Mesenchymal stem cell (in vitro differentiated cells and primary cell): Measurements from ENCODE around the gene PNPO.
A peak's percentile ranks its signal among the peaks of the same experiment; 100 is the strongest.

Experiments used
- DNase-seq: peaks from one replicate; pipeline ENCODE4 v3.0.0-alpha.2; 2013
- H2AFZ ChIP-seq: one replicate; pipeline ENCODE4 v1.6.1; 2013; ENCODE audit warnings: low read depth, mild to moderate bottlenecking, control low read depth, inconsistent platforms, low read length, moderate library complexity
- H2AK5ac ChIP-seq: 2 replicates; pipeline ENCODE4 v1.6.1; 2013; ENCODE audit warnings: low read length, moderate library complexity, mild to moderate bottlenecking, inconsistent platforms; ENCODE audit not compliant: severe bottlenecking
- H2BK120ac ChIP-seq: one replicate; pipeline ENCODE4 v1.6.1; 2013; ENCODE audit warnings: low read depth, mild to moderate bottlenecking, inconsistent platforms, low read length, moderate library complexity
- H2BK12ac ChIP-seq, 2 experiments: one replicate each; pipeline ENCODE4 v1.6.1; 2013; ENCODE audit warnings: inconsistent platforms in 2 of 2, low read length in 2 of 2, mild to moderate bottlenecking in 2 of 2, moderate library complexity in 2 of 2, control low read depth in 1 of 2
- H2BK15ac ChIP-seq: one replicate; pipeline ENCODE4 v1.6.1; 2013; ENCODE audit warnings: mild to moderate bottlenecking, low read depth, inconsistent platforms; ENCODE audit not compliant: poor library complexity, severe bottlenecking
- H2BK5ac ChIP-seq: 2 replicates; pipeline ENCODE4 v1.6.1; 2013; ENCODE audit warnings: low read depth, mild to moderate bottlenecking, low read length, control low read depth, inconsistent platforms; ENCODE audit not compliant: poor library complexity, severe bottlenecking
- H3K14ac ChIP-seq, 2 experiments: one replicate each; pipeline ENCODE4 v1.6.1; 2013; ENCODE audit warnings: inconsistent platforms in 2 of 2, low read length in 2 of 2, control low read depth in 1 of 2, mild to moderate bottlenecking in 1 of 2, moderate library complexity in 1 of 2
- H3K18ac ChIP-seq, 2 experiments: one replicate each; pipeline ENCODE4 v1.6.1; 2013; ENCODE audit warnings: inconsistent platforms in 2 of 2, low read length in 2 of 2, control low read depth in 1 of 2, low read depth in 1 of 2, mild to moderate bottlenecking in 1 of 2
- H3K23ac ChIP-seq, 2 experiments: one replicate each; pipeline ENCODE4 v1.6.1; 2013; ENCODE audit warnings: inconsistent platforms in 2 of 2, low read length in 2 of 2, mild to moderate bottlenecking in 2 of 2, moderate library complexity in 2 of 2, control low read depth in 1 of 2
- H3K27ac ChIP-seq: 2 replicates; pipeline ENCODE4 v1.5.1; 2013; ENCODE audit warnings: mild to moderate bottlenecking, moderate library complexity, low read length, control low read depth, inconsistent platforms; ENCODE audit not compliant: poor library complexity, severe bottlenecking
- H3K27me3 ChIP-seq, 2 experiments: 2 replicates each; pipeline versions ENCODE4 v1.6.1 to v1.7.0; 2013; ENCODE audit warnings: low read length in 2 of 2, mild to moderate bottlenecking in 2 of 2, moderate library complexity in 2 of 2, control low read depth in 1 of 2, inconsistent platforms in 1 of 2; ENCODE audit not compliant: control insufficient read depth in 1 of 2, insufficient read depth in 1 of 2
- H3K36me3 ChIP-seq, 2 experiments: 2 replicates each; pipeline versions ENCODE4 v1.6.1 to v1.7.0; 2013; ENCODE audit warnings: low read length in 2 of 2, control low read depth in 1 of 2, inconsistent platforms in 1 of 2, low read depth in 1 of 2, mild to moderate bottlenecking in 1 of 2; ENCODE audit not compliant: insufficient read depth in 2 of 2, control insufficient read depth in 1 of 2
- H3K4ac ChIP-seq, 2 experiments: one replicate each; pipeline ENCODE4 v1.6.1; 2013; ENCODE audit warnings: inconsistent platforms in 2 of 2, low read length in 2 of 2, mild to moderate bottlenecking in 2 of 2, moderate library complexity in 2 of 2, control low read depth in 1 of 2, low read depth in 1 of 2
- H3K4me1 ChIP-seq: 2 replicates; pipeline ENCODE4 v1.6.1; 2013; ENCODE audit warnings: low read depth, low read length, control low read depth; ENCODE audit not compliant: control insufficient read depth, insufficient read depth
- H3K4me2 ChIP-seq: 2 replicates; pipeline ENCODE4 v1.6.1; 2013; ENCODE audit warnings: low read length, mild to moderate bottlenecking, inconsistent platforms; ENCODE audit not compliant: poor library complexity, severe bottlenecking
- H3K4me3 ChIP-seq, 2 experiments: 2 replicates each; pipeline versions ENCODE4 v1.5.1 to v1.7.0; 2013; ENCODE audit warnings: low read length in 2 of 2, mild to moderate bottlenecking in 2 of 2, control low read depth in 1 of 2, low read depth in 1 of 2; ENCODE audit not compliant: insufficient read depth in 1 of 2
- H3K79me1 ChIP-seq: replicated peaks from 2 replicates; pipeline ENCODE4 v1.6.1; 2013; ENCODE audit warnings: mild to moderate bottlenecking, control low read depth, low read length, inconsistent platforms; ENCODE audit not compliant: poor library complexity, severe bottlenecking
- H3K9ac ChIP-seq: 2 replicates; pipeline ENCODE4 v1.7.0; 2013; ENCODE audit warnings: mild to moderate bottlenecking, low read length, moderate library complexity
- H3K9me3 ChIP-seq: 2 replicates; pipeline ENCODE4 v1.7.0; 2013; ENCODE audit warnings: mild to moderate bottlenecking, low read length; ENCODE audit not compliant: control insufficient read depth
- H4K8ac ChIP-seq: one replicate; pipeline ENCODE4 v1.6.1; 2013; ENCODE audit warnings: inconsistent platforms, mild to moderate bottlenecking, low read length, moderate library complexity
- H4K91ac ChIP-seq: one replicate; pipeline ENCODE4 v1.6.1; 2013; ENCODE audit warnings: mild to moderate bottlenecking, low read length, inconsistent platforms
- WGBS: methylation state at CpG from one replicate; pipeline ENCODE4 v1.1.7; 2013; ENCODE audit warnings: mixed read lengths; 5-methylcytosine and 5-hydroxymethylcytosine counted together

PNPO gene

DNA sequence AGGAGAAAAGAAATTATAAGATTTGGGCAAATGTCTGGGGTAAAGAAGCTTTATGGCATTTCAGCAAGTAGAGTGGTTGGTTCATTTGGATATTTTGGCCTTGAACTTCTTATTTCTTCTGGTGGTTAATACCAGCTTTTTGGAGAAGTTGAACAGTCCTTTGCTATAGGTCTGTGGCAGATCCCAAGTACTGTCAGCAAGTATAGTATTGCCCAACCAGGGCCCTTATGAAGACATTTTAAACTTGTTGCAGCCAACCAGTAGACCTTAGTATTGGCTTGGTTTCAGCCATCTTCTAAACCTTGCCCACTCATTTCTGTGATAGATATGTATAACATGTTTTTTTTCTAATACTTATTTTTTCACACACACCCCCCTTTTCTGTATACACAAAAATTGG is 43.1 kb upstream of the PNPO start:
- H3K27me3 ChIP-seq: no peaks in the 10 kb centered on the region
- DNase-seq: no peak
- no peak overlapping the region for H3K4me3 ChIP-seq
- no peak overlapping the region for H3K18ac ChIP-seq
- H3K23ac ChIP-seq: no peak overlapping the region
- peaks cover 40% of the 10 kb centered on the region for H3K79me1 ChIP-seq
- H2AK5ac ChIP-seq: no peak overlapping the region
- no peaks in the 10 kb centered on the region for H3K9me3 ChIP-seq
- H3K27ac ChIP-seq: no peak overlapping the region
- no peak overlapping the region for H2BK120ac ChIP-seq
- H4K8ac ChIP-seq: no peak overlapping the region
- peaks cover 9 to 12% of the 10 kb centered on the region in 2 experiments for H3K36me3 ChIP-seq
- H2BK15ac ChIP-seq: no peak overlapping the region
- no peak overlapping the region for H3K4ac ChIP-seq
- H2BK5ac ChIP-seq: no peak overlapping the region
- H2AFZ ChIP-seq: no peak overlapping the region
- H3K4me1 ChIP-seq: peaks cover 5% of the 10 kb centered on the region
- H4K91ac ChIP-seq: no peak overlapping the region
- H2BK12ac ChIP-seq: no peak overlapping the region
- no peak overlapping the region for H3K9ac ChIP-seq
- H3K14ac ChIP-seq: no peak overlapping the region
- no peak overlapping the region for H3K4me2 ChIP-seq

DNA sequence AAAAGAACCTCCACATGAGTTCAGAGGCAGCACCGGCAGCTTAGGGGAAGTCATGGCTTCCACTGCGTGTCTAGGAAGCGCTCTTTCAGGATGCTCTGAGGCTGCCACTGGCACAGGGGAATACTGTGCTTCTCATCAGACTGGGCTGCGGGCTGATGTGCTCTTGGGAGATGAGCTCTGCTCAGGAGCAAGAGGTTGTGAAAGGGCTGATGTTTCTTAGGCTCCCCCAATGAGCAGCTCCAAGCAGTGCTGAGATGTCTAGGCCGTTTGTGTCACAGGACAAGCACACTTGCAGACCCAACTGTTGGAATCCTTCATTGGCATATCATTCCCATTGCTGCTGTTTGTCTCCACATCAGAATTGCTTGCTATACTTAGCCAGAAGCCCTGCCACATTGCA is 41.7 kb upstream of the PNPO start:
- H3K9me3 ChIP-seq: no peaks in the 10 kb centered on the region
- WGBS: 95% methylated on average over 5 of the region's 5 CpGs

DNA sequence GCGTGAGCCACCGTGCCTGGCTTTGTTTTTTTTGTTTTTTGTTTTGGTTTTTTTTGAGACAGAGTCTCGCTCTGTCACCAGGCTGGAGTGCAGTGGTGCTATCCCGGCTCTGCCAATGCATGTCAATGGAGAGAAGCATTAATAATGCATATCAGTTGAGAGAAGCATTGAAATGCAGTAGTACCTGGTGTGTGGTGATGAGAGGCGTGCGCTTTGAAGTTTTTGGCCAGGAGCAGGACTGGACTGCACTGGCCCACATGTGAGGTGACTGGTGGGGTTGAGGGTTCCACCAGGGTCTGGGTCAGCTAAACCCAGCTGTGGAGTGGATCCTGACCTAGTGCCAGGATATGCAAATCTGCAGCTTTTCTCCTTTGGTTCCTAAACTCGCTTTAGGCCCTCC is 39.9 kb upstream of the PNPO start:
- Histone ChIP-seq H2AFZ (no peak overlapping the region), H2BK120ac (no peak overlapping the region), H3K27ac (no peak overlapping the region), H3K4ac (no peak overlapping the region), H3K23ac (peak overlapping the region in 1 of 2 experiments; percentile 88), H3K9ac (no peak overlapping the region), H3K36me3 (peaks cover 4 to 12% of the 10 kb centered on the region in 2 experiments), H3K4me2 (no peak overlapping the region), H3K27me3 (no peaks in the 10 kb centered on the region), H2BK12ac (no peak overlapping the region), H3K9me3 (no peaks in the 10 kb centered on the region), H3K14ac (no peak overlapping the region), H3K4me3 (no peak overlapping the region), H3K79me1 (peaks cover 52% of the 10 kb centered on the region), H4K91ac (no peak overlapping the region), H2BK15ac (no peak overlapping the region), H4K8ac (no peak overlapping the region), H3K4me1 (peaks cover 17% of the 10 kb centered on the region), H2AK5ac (no peak overlapping the region), H2BK5ac (no peak overlapping the region), H3K18ac (no peak overlapping the region)
- no peak for DNase-seq
- 82% methylated on average over 7 of the region's 7 CpGs for WGBS

More for the DNA sequence above, 41.7 kb upstream of the PNPO start:
- Histone ChIP-seq H3K14ac (no peak overlapping the region), H3K4me2 (no peak overlapping the region), H3K27ac (no peak overlapping the region), H3K27me3 (no peaks in the 10 kb centered on the region), H3K23ac (no peak overlapping the region), H2BK15ac (no peak overlapping the region), H3K18ac (no peak overlapping the region), H3K4me3 (peak overlapping the region in 1 of 2 experiments; percentile 16), H3K4me1 (peaks cover 8% of the 10 kb centered on the region), H2AK5ac (no peak overlapping the region), H2BK120ac (no peak overlapping the region), H3K79me1 (peaks cover 47% of the 10 kb centered on the region), H3K4ac (no peak overlapping the region), H2AFZ (no peak overlapping the region), H4K8ac (no peak overlapping the region), H3K9ac (peak overlapping the region; percentile 5), H4K91ac (no peak overlapping the region), H3K36me3 (peaks cover 4 to 12% of the 10 kb centered on the region in 2 experiments), H2BK5ac (no peak overlapping the region), H2BK12ac (no peak overlapping the region)
- DNase-seq: no peak

DNA sequence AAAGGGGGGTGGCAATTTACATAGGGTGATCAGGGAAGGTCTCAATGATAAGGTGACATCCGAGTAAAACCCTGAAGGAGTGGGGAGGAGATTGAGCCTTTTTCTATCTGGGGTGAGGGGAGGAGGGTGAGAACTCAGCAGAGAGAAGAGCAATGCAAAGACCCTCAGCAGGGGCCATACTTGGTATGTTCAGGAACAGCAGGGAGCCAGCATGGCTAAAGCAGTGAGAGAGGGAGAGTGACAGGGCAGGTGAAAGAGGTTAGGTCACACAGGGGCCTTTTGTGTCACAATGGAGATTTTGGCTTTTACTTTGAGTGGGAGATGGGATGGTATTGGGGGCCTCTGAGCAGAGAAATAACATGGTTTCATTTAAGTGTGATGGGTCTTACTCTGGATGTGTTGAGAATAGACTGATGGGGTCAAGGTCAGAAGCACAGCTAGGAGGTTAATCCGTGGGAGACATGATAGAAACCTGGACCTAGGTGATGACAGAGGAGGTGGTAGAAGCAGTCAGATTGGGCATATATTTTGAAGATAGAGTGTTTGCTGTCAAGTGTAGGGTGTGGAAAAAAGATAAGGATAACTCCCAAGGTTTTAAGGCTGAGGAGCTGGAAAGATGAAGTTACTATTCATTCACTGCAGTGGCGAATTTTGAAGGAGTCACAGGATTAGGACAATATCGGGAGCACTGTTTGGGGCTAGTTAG is 39.2 kb upstream of the PNPO start:
- Histone ChIP-seq H2AK5ac (no peak overlapping the region), H3K9ac (no peak overlapping the region), H3K4me3 (no peak overlapping the region), H3K14ac (no peak overlapping the region), H3K4ac (no peak overlapping the region), H3K36me3 (peaks cover 4 to 12% of the 10 kb centered on the region in 2 experiments), H2AFZ (no peak overlapping the region), H2BK5ac (no peak overlapping the region), H3K23ac (no peak overlapping the region), H2BK12ac (no peak overlapping the region), H3K79me1 (peaks cover 56% of the 10 kb centered on the region), H3K27ac (no peak overlapping the region), H4K8ac (no peak overlapping the region), H2BK15ac (no peak overlapping the region), H2BK120ac (no peak overlapping the region), H3K18ac (no peak overlapping the region), H3K27me3 (no peaks in the 10 kb centered on the region), H3K4me2 (no peak overlapping the region), H4K91ac (no peak overlapping the region), H3K9me3 (no peaks in the 10 kb centered on the region), H3K4me1 (peaks cover 20% of the 10 kb centered on the region)
- 59% methylated on average over 4 of the region's 4 CpGs for WGBS
- DNase-seq: no peak
